Measurements from ENCODE around the gene TTLL5.

TTLL5 gene

DNA sequence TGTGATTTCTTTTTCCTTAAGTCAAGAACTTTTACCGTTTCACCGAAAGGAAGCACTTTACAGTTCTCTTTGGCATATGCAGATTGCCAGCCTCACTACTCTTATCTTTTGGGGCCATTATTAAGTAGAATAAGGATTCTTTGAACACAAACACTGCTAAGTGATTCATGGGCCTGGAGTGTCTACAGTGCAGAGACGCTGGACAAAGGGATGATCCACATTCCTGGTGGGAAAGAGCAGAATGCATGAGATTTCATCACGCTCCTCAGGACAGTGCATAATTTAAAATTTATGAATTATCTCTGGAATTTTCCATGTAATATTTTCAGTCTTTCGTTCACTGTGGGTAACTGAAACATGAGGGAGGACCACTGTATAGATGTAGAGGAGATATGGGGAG, 90.2 kb downstream of the TTLL5 start:
- H3K23ac ChIP-seq (ENCODE audit: low read length in 2 of 2) = no peak overlapping the region
- no peak overlapping the region for H2BK15ac ChIP-seq (ENCODE audit: low read depth, poor library complexity, severe bottlenecking)
- H2AK5ac ChIP-seq (ENCODE audit: low read length, severe bottlenecking) = no peak overlapping the region
- H3K4me1 ChIP-seq (ENCODE audit: control insufficient read depth, insufficient read depth, low read depth, low read length) = no peaks in the 10 kb centered on the region
- H2BK120ac ChIP-seq (ENCODE audit: low read depth, low read length) = no peak overlapping the region
- no peaks in the 10 kb centered on the region for H3K27me3 ChIP-seq (ENCODE audit: control insufficient read depth in 1 of 2, insufficient read depth in 1 of 2, low read length in 2 of 2)
- no peak overlapping the region for H3K4ac ChIP-seq (ENCODE audit: low read depth in 1 of 2, low read length in 2 of 2)
- H2BK5ac ChIP-seq (ENCODE audit: low read depth, low read length, poor library complexity, severe bottlenecking) = no peak overlapping the region
- H4K91ac ChIP-seq (ENCODE audit: low read length) = no peak overlapping the region
- peaks cover 6% of the 10 kb centered on the region for H3K9me3 ChIP-seq (ENCODE audit: control insufficient read depth, low read length)
- no peak overlapping the region for H4K8ac ChIP-seq (ENCODE audit: low read length)
- peaks cover 4 to 30% of the 10 kb centered on the region in 2 experiments for H3K36me3 ChIP-seq (ENCODE audit: control insufficient read depth in 1 of 2, insufficient read depth in 2 of 2, low read depth in 1 of 2, low read length in 2 of 2)
- WGBS = 80% methylated on average over 2 of the region's 5 CpGs
- H3K79me1 ChIP-seq (replicated peaks; ENCODE audit: low read length, poor library complexity, severe bottlenecking) = peaks cover 6% of the 10 kb centered on the region
- no peak overlapping the region for H3K9ac ChIP-seq (ENCODE audit: low read length)
- H3K18ac ChIP-seq (ENCODE audit: low read depth in 1 of 2, low read length in 2 of 2) = no peak overlapping the region
- no peak overlapping the region for H2BK12ac ChIP-seq (ENCODE audit: low read length in 2 of 2)
- H3K27ac ChIP-seq (ENCODE audit: low read length, poor library complexity, severe bottlenecking) = no peak overlapping the region
- H3K14ac ChIP-seq (ENCODE audit: low read length in 2 of 2) = no peak overlapping the region
- DNase-seq = peak; percentile 56
- H3K4me3 ChIP-seq (ENCODE audit: insufficient read depth in 1 of 2, low read depth in 1 of 2, low read length in 2 of 2) = no peak overlapping the region
- no peak overlapping the region for H2AFZ ChIP-seq (ENCODE audit: low read depth, low read length)
- H3K4me2 ChIP-seq (ENCODE audit: low read length, poor library complexity, severe bottlenecking) = no peak overlapping the region

DNA sequence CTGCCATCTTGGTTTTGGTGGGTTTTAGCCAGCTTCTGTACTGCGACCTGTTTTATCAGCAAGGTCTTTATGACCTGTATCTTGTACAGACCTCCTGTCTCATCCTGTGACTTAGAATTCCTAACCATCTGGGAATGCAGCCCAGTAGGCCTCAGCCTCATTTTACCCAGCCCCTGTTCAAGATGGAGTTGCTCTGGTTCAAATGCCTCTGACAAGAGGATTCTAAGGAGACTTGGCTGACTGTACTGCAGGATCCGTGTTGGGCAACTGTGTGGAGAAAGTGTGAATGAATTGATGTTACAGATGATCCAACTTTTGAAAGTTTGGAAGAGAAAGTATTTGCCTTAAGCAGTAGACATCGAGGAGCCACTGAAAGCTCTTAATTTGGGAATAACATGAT, 91.0 kb downstream of the TTLL5 start:
- Histone ChIP-seq H3K27me3 (ENCODE audit: control insufficient read depth in 1 of 2, insufficient read depth in 1 of 2, low read length in 2 of 2) (no peaks in the 10 kb centered on the region), H3K36me3 (ENCODE audit: control insufficient read depth in 1 of 2, insufficient read depth in 2 of 2, low read depth in 1 of 2, low read length in 2 of 2) (peaks cover 3 to 23% of the 10 kb centered on the region in 2 experiments), H2AK5ac (ENCODE audit: low read length, severe bottlenecking) (no peak overlapping the region), H3K18ac (ENCODE audit: low read depth in 1 of 2, low read length in 2 of 2) (no peak overlapping the region), H2BK5ac (ENCODE audit: low read depth, low read length, poor library complexity, severe bottlenecking) (no peak overlapping the region), H3K4me3 (ENCODE audit: insufficient read depth in 1 of 2, low read depth in 1 of 2, low read length in 2 of 2) (no peak overlapping the region), H2BK120ac (ENCODE audit: low read depth, low read length) (no peak overlapping the region), H4K91ac (ENCODE audit: low read length) (no peak overlapping the region), H3K4me2 (ENCODE audit: low read length, poor library complexity, severe bottlenecking) (no peak overlapping the region), H3K4me1 (ENCODE audit: control insufficient read depth, insufficient read depth, low read depth, low read length) (no peaks in the 10 kb centered on the region), H3K9me3 (ENCODE audit: control insufficient read depth, low read length) (no peaks in the 10 kb centered on the region), H3K4ac (ENCODE audit: low read depth in 1 of 2, low read length in 2 of 2) (no peak overlapping the region), H4K8ac (ENCODE audit: low read length) (no peak overlapping the region), H3K27ac (ENCODE audit: low read length, poor library complexity, severe bottlenecking) (no peak overlapping the region), H2BK15ac (ENCODE audit: low read depth, poor library complexity, severe bottlenecking) (no peak overlapping the region), H3K9ac (ENCODE audit: low read length) (peak overlapping the region; percentile 74), H3K79me1 (replicated peaks; ENCODE audit: low read length, poor library complexity, severe bottlenecking) (peaks cover 6% of the 10 kb centered on the region), H2AFZ (ENCODE audit: low read depth, low read length) (no peak overlapping the region), H3K14ac (ENCODE audit: low read length in 2 of 2) (no peak overlapping the region), H3K23ac (ENCODE audit: low read length in 2 of 2) (no peak overlapping the region), H2BK12ac (ENCODE audit: low read length in 2 of 2) (no peak overlapping the region)
- 97% methylated on average over 2 of the region's 3 CpGs for WGBS
- no peak for DNase-seq

DNA sequence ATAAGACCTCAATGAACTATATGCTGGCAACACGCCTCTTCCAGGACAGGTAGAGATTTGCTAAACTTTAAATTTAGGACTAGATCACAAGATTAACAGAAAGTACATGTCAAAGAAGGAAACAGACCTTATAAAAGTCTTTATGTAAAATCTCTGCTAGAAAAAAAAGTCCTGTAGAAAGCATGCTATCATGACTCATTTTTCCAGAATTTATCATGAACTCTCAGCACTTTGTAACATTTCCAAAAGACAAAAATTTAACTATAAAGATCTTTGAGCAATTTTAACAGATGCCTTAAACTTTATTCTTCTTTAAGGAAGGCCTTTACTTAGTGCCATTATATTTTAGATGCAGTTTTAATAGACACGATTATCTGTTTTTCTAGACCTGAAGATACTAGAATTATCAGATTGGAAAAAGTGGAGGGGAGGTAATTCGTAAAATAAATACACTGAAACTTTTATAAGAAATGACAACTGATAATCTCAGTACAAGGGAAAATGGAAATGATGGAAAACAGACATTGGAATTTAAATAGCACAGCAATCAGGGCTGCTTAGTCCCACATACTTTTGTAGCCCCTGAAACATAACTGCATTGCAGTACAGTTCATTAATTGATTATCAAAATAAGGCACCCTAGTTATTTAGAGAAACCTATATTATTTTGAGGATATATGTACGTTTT, 92.0 kb downstream of the TTLL5 start:
- H2BK15ac ChIP-seq (ENCODE audit: low read depth, poor library complexity, severe bottlenecking) = no peak overlapping the region
- peak overlapping the region; percentile 74 for H3K9ac ChIP-seq (ENCODE audit: low read length)
- H2AK5ac ChIP-seq (ENCODE audit: low read length, severe bottlenecking) = no peak overlapping the region
- H3K79me1 ChIP-seq (replicated peaks; ENCODE audit: low read length, poor library complexity, severe bottlenecking) = peaks cover 4% of the 10 kb centered on the region
- no peak overlapping the region for H3K14ac ChIP-seq (ENCODE audit: low read length in 2 of 2)
- peaks cover 3 to 23% of the 10 kb centered on the region in 2 experiments for H3K36me3 ChIP-seq (ENCODE audit: control insufficient read depth in 1 of 2, insufficient read depth in 2 of 2, low read depth in 1 of 2, low read length in 2 of 2)
- no peaks in the 10 kb centered on the region for H3K9me3 ChIP-seq (ENCODE audit: control insufficient read depth, low read length)
- no peak overlapping the region for H2BK5ac ChIP-seq (ENCODE audit: low read depth, low read length, poor library complexity, severe bottlenecking)
- H3K27ac ChIP-seq (ENCODE audit: low read length, poor library complexity, severe bottlenecking) = no peak overlapping the region
- H3K4ac ChIP-seq (ENCODE audit: low read depth in 1 of 2, low read length in 2 of 2) = no peak overlapping the region
- H3K27me3 ChIP-seq (ENCODE audit: control insufficient read depth in 1 of 2, insufficient read depth in 1 of 2, low read length in 2 of 2) = no peaks in the 10 kb centered on the region
- H3K4me3 ChIP-seq (ENCODE audit: insufficient read depth in 1 of 2, low read depth in 1 of 2, low read length in 2 of 2) = no peak overlapping the region
- H2BK12ac ChIP-seq (ENCODE audit: low read length in 2 of 2) = no peak overlapping the region
- DNase-seq = no peak
- H3K4me1 ChIP-seq (ENCODE audit: control insufficient read depth, insufficient read depth, low read depth, low read length) = no peaks in the 10 kb centered on the region
- no peak overlapping the region for H2AFZ ChIP-seq (ENCODE audit: low read depth, low read length)
- 100% methylated on average over 1 of the region's 4 CpGs for whole genome bisulfite sequencing
- no peak overlapping the region for H2BK120ac ChIP-seq (ENCODE audit: low read depth, low read length)
- no peak overlapping the region for H4K8ac ChIP-seq (ENCODE audit: low read length)
- H3K4me2 ChIP-seq (ENCODE audit: low read length, poor library complexity, severe bottlenecking) = no peak overlapping the region
- no peak overlapping the region for H4K91ac ChIP-seq (ENCODE audit: low read length)
- no peak overlapping the region for H3K18ac ChIP-seq (ENCODE audit: low read depth in 1 of 2, low read length in 2 of 2)
- no peak overlapping the region for H3K23ac ChIP-seq (ENCODE audit: low read length in 2 of 2)

DNA sequence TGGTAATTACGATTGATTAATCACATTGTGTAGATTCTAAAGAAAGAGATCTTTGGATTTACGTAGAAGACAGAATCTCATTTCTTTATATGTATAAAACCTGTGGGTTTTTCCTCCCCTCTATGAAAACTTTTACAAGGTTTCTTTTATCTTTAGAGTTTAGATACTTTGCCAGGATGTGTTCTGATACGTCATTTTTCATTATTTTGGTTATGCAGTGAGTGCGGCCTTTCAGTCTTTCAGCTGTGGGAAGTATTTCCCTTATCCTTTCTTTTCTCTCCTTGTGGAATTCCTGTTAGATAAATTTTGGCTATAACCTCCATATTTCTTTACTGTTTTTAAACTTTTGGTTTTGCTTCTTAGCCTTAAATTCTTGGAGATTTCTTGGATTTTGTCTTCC, 92.7 kb downstream of the TTLL5 start:
- no peak overlapping the region for H3K4me3 ChIP-seq (ENCODE audit: insufficient read depth in 1 of 2, low read depth in 1 of 2, low read length in 2 of 2)
- no peaks in the 10 kb centered on the region for H3K4me1 ChIP-seq (ENCODE audit: control insufficient read depth, insufficient read depth, low read depth, low read length)
- peaks cover 3% of the 10 kb centered on the region for H3K79me1 ChIP-seq (replicated peaks; ENCODE audit: low read length, poor library complexity, severe bottlenecking)
- H2AK5ac ChIP-seq (ENCODE audit: low read length, severe bottlenecking) = no peak overlapping the region
- H3K27me3 ChIP-seq (ENCODE audit: control insufficient read depth in 1 of 2, insufficient read depth in 1 of 2, low read length in 2 of 2) = no peaks in the 10 kb centered on the region
- no peak overlapping the region for H2BK12ac ChIP-seq (ENCODE audit: low read length in 2 of 2)
- no peak overlapping the region for H4K91ac ChIP-seq (ENCODE audit: low read length)
- H4K8ac ChIP-seq (ENCODE audit: low read length) = no peak overlapping the region
- no peak for DNase-seq
- H3K4ac ChIP-seq (ENCODE audit: low read depth in 1 of 2, low read length in 2 of 2) = no peak overlapping the region
- no peak overlapping the region for H2BK120ac ChIP-seq (ENCODE audit: low read depth, low read length)
- H3K4me2 ChIP-seq (ENCODE audit: low read length, poor library complexity, severe bottlenecking) = no peak overlapping the region
- no peak overlapping the region for H2AFZ ChIP-seq (ENCODE audit: low read depth, low read length)
- H2BK5ac ChIP-seq (ENCODE audit: low read depth, low read length, poor library complexity, severe bottlenecking) = no peak overlapping the region
- peaks cover 3 to 28% of the 10 kb centered on the region in 2 experiments for H3K36me3 ChIP-seq (ENCODE audit: control insufficient read depth in 1 of 2, insufficient read depth in 2 of 2, low read depth in 1 of 2, low read length in 2 of 2)
- H2BK15ac ChIP-seq (ENCODE audit: low read depth, poor library complexity, severe bottlenecking) = no peak overlapping the region
- H3K23ac ChIP-seq (ENCODE audit: low read length in 2 of 2) = no peak overlapping the region
- WGBS = 100% methylated on average over 1 of the region's 4 CpGs
- H3K18ac ChIP-seq (ENCODE audit: low read depth in 1 of 2, low read length in 2 of 2) = no peak overlapping the region
- peak overlapping the region; percentile 74 for H3K9ac ChIP-seq (ENCODE audit: low read length)
- H3K9me3 ChIP-seq (ENCODE audit: control insufficient read depth, low read length) = no peaks in the 10 kb centered on the region
- H3K14ac ChIP-seq (ENCODE audit: low read length in 2 of 2) = no peak overlapping the region
- no peak overlapping the region for H3K27ac ChIP-seq (ENCODE audit: low read length, poor library complexity, severe bottlenecking)
